ENCODE data around the gene CRACR2B. TPM values are rescaled to one million over a fixed set of nuclear protein-coding genes. Genes with fewer than 3 reads are reported as not detected.

Gene CRACR2B
- total RNA-seq, 1 experiment from 2014 or later, result 11.8 TPM

DNA sequence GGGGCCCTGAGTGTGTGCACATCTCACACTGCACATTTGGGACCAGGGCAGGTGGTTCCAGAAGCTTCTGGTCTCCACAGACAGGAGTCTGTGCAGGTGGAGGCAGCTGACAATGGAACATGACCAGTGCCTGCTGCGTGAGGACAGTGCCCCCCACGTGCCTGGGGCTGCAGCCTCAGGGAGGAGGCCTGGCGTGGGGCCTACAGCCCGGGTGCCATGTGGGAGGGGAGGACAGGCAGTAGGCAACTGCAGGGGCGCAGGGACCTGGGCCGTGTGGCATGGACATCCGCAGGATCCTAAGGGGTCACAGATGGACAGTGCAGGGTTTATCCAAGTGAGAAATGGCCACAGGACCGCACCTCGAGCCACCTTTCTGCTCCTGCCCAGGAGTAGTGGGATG is 43.8 kb downstream of the CRACR2B start:
- DNase-seq (ENCODE audit: low read depth, low spot score), result no peak
- no peak overlapping the region for H2AFZ ChIP-seq (ENCODE audit: low read depth, low read length, poor library complexity, severe bottlenecking)
- no peaks in the 10 kb centered on the region for H3K9me3 ChIP-seq (ENCODE audit: control insufficient read depth in 1 of 2, insufficient read depth in 1 of 2, low read depth in 1 of 2, low read length in 2 of 2)
- RAD21 ChIA-PET (ENCODE audit: low non-redundant PET in 1 of 2, low total read pairs in 2 of 2, uncharacterized antibody in 2 of 2, unreplicated experiment in 2 of 2), result no interaction called here
- no peaks in the 10 kb centered on the region for H3K36me3 ChIP-seq (ENCODE audit: control insufficient read depth in 1 of 2, insufficient read depth in 2 of 2, low read length in 2 of 2)
- TF ChIP-seq EGR1 (IDR thresholded peaks at IDR 0.05; ENCODE audit: low read depth), result no peak
- TF ChIP-seq, protein P1, sequence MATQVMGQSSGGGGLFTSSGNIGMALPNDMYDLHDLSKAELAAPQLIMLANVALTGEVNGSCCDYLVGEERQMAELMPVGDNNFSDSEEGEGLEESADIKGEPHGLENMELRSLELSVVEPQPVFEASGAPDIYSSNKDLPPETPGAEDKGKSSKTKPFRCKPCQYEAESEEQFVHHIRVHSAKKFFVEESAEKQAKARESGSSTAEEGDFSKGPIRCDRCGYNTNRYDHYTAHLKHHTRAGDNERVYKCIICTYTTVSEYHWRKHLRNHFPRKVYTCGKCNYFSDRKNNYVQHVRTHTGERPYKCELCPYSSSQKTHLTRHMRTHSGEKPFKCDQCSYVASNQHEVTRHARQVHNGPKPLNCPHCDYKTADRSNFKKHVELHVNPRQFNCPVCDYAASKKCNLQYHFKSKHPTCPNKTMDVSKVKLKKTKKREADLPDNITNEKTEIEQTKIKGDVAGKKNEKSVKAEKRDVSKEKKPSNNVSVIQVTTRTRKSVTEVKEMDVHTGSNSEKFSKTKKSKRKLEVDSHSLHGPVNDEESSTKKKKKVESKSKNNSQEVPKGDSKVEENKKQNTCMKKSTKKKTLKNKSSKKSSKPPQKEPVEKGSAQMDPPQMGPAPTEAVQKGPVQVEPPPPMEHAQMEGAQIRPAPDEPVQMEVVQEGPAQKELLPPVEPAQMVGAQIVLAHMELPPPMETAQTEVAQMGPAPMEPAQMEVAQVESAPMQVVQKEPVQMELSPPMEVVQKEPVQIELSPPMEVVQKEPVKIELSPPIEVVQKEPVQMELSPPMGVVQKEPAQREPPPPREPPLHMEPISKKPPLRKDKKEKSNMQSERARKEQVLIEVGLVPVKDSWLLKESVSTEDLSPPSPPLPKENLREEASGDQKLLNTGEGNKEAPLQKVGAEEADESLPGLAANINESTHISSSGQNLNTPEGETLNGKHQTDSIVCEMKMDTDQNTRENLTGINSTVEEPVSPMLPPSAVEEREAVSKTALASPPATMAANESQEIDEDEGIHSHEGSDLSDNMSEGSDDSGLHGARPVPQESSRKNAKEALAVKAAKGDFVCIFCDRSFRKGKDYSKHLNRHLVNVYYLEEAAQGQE (IDR thresholded peaks at IDR 0.05; ENCODE audit: low read depth), result no peak
- TF ChIP-seq JUND (IDR thresholded peaks at IDR 0.05), result no peak
- no peak for TF ChIP-seq POLR2A (IDR thresholded peaks at IDR 0.05; ENCODE audit: borderline replicate concordance, extremely low read depth, insufficient read depth, insufficient read length)
- TF ChIP-seq, protein P2, sequence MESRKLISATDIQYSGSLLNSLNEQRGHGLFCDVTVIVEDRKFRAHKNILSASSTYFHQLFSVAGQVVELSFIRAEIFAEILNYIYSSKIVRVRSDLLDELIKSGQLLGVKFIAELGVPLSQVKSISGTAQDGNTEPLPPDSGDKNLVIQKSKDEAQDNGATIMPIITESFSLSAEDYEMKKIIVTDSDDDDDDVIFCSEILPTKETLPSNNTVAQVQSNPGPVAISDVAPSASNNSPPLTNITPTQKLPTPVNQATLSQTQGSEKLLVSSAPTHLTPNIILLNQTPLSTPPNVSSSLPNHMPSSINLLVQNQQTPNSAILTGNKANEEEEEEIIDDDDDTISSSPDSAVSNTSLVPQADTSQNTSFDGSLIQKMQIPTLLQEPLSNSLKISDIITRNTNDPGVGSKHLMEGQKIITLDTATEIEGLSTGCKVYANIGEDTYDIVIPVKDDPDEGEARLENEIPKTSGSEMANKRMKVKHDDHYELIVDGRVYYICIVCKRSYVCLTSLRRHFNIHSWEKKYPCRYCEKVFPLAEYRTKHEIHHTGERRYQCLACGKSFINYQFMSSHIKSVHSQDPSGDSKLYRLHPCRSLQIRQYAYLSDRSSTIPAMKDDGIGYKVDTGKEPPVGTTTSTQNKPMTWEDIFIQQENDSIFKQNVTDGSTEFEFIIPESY (IDR thresholded peaks at IDR 0.05; ENCODE audit: extremely low read depth, insufficient replicate concordance, low read length), result no peak
- no peak for TF ChIP-seq EZH2phosphoT487 (IDR thresholded peaks at IDR 0.05; ENCODE audit: borderline replicate concordance)
- no peak overlapping the region for H3K4me3 ChIP-seq (replicated peaks in 1 of 2; ENCODE audit: low read depth in 1 of 2, low read length in 2 of 2)
- intact Hi-C loops (cut with micrococcal nuclease), result loop anchor here (10.0 kb wide), 1 partner anchor 183 kb away; no protein-coding TSS in a partner anchor
- no peaks in the 10 kb centered on the region for H3K79me2 ChIP-seq (ENCODE audit: insufficient read depth, low read length)
- no peak overlapping the region for H3K9ac ChIP-seq (ENCODE audit: low read length)
- H3K27me3 ChIP-seq (ENCODE audit: insufficient read depth, low read length), result no peaks in the 10 kb centered on the region
- ATAC-seq, result no peak
- H3K9me2 ChIP-seq (ENCODE audit: insufficient read depth), result no peaks in the 10 kb centered on the region
- H3K4me1 ChIP-seq (ENCODE audit: control insufficient read depth in 1 of 2, insufficient read depth in 2 of 2, low read length in 2 of 2), result peaks cover 0 to 29% of the 10 kb centered on the region in 2 experiments; a peak in 2 of 4 replicates
- no peaks in the 10 kb centered on the region for H4K20me1 ChIP-seq (ENCODE audit: insufficient read depth)
- CTCF ChIA-PET, result no interaction called here
- BruUV-seq (replicated peaks), result no TSS peak
- no peak overlapping the region for H3K27ac ChIP-seq (ENCODE audit: low read depth, low read length)
- POLR2A ChIA-PET, result no interaction called here
- no peak overlapping the region for H3K4me2 ChIP-seq (ENCODE audit: low read length)

All from HCT116 (cell line).